PC-3 (cell line): ENCODE data around the gene ZBED4.

ENCODE experiments used
- EZH2 ChIP-seq: fragments of 300-600 bp; sonication (generic); IDR thresholded peaks from one replicate; pipeline ENCODE4 v1.6.1; 2017; ENCODE audit warnings: antibody characterized with exemption, mild to moderate bottlenecking, low read length; ENCODE audit not compliant: unreplicated experiment
- EZH2phosphoT487 ChIP-seq: fragments of 300-600 bp; sonication (generic); IDR thresholded peaks from 2 replicates; pipeline ENCODE4 v1.6.1; 2018; ENCODE audit warnings: mild to moderate bottlenecking, antibody characterized with exemption, low read length, borderline replicate concordance
- TF ChIP-seq, protein P1 (sequence below): fragments of 300-600 bp; sonication (generic); conservative IDR thresholded peaks from 2 replicates; pipeline ENCODE4 v1.5.1; 2017; ENCODE audit warnings: antibody characterized with exemption, low read depth, mild to moderate bottlenecking, low read length

- TF ChIP-seq EZH2 (no peak), EZH2phosphoT487 (no peak)
- TF ChIP-seq, protein P1, sequence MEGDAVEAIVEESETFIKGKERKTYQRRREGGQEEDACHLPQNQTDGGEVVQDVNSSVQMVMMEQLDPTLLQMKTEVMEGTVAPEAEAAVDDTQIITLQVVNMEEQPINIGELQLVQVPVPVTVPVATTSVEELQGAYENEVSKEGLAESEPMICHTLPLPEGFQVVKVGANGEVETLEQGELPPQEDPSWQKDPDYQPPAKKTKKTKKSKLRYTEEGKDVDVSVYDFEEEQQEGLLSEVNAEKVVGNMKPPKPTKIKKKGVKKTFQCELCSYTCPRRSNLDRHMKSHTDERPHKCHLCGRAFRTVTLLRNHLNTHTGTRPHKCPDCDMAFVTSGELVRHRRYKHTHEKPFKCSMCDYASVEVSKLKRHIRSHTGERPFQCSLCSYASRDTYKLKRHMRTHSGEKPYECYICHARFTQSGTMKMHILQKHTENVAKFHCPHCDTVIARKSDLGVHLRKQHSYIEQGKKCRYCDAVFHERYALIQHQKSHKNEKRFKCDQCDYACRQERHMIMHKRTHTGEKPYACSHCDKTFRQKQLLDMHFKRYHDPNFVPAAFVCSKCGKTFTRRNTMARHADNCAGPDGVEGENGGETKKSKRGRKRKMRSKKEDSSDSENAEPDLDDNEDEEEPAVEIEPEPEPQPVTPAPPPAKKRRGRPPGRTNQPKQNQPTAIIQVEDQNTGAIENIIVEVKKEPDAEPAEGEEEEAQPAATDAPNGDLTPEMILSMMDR, result no peak
Observed at GRCh38 chr22:49866646-49867045, 13.0 kb downstream of the ZBED4 start.
